ENCODE results near the gene TCOF1. TPM values are rescaled to one million over a fixed set of nuclear protein-coding genes. Genes with fewer than 3 reads are reported as not detected.
A peak's percentile ranks its signal among the peaks of the same experiment; 100 is the strongest.

Gene TCOF1
- total RNA-seq, 1 donor from 2014 or later: 9.6 TPM

DNA sequence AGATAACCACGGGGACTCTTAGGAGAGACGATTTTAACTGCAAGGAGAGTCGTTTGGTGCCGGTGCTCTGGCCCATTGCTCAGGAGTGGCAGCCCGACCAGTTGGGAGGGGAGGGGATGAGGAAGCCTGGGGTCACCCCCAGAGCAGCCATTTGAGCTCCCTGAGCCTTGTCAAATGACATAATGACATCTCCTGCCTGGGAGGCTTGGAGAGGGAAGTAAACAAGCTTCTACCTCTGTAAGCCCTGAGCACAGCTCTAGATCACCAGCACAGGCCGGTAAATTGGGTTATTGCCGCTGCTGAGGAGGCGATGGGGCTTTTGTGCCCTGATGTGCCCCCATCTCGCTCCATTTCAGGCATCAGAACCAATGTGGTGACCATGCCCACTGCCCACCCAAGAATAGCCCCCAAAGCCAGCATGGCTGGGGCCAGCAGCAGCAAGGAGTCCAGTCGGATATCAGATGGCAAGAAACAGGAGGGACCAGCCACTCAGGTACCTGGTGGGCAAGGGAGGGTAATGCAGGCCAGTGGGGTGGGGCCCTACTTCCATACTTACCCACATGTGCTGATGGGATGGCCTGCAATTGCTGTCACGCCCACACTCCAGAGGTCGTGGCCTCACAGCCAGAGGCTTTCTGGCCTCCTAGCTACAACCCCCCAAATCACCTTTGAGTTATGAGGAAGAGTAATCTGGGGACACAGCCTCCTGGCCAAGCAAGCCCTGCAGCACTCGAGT lies 32.2 kb downstream of the TCOF1 start:
- DNase-seq (ENCODE audit: low read depth in 2 of 2): no peak

GRCh38 chr5:150391064-150391834 lies 33.8 kb downstream of the TCOF1 start:
- DNase-seq (ENCODE audit: low read depth in 2 of 2): no peak

DNA sequence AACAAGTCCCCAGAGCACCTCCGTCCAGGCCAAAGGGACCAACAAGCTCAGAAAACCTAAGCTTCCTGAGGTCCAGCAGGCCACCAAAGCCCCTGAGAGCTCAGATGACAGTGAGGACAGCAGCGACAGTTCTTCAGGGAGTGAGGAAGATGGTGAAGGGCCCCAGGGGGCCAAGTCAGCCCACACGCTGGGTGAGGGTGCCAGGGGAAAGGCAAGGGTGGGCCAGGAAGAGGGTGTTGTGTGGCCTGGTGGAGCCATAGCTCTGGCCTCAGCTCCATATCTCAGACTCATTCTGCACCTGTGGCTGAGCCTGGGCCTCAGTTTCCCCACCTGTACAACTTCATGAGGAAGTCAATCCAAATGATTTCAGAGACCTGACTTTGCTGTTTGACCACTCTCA lies 34.5 kb downstream of the TCOF1 start:
- DNase-seq (ENCODE audit: low read depth in 2 of 2): no peak

- no peak for DNase-seq (ENCODE audit: low read depth in 2 of 2)
Measured at GRCh38 chr5:150392680-150393079, 35.2 kb downstream of the TCOF1 start.

GRCh38 chr5:150393096-150393645 lies 35.7 kb downstream of the TCOF1 start:
- DNase-seq (ENCODE audit: low read depth in 2 of 2): no peak

DNA sequence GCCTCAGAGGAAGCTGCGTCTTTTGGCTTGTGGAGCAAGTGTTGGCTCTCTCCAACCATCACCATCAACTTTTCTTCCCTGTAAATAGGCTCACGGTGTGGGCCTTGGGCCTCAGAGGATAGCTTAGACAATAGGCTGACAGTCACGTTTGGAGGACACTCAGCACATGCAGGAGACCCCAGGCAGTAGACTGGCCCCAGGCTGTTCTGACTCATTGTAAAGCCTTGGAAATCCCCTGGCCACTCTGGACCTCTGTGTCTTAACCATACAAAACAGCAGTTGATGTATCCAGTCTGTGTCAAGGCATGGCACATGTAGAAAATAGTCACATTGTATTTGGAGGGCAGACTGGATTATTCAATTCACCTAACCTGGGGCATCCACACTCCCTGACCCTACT lies 36.6 kb downstream of the TCOF1 start:
- peak in 1 of 2 donors; percentile 46 for DNase-seq (ENCODE audit: low read depth in 2 of 2)

GRCh38 chr5:150394912-150395687 lies 37.6 kb downstream of the TCOF1 start:
- DNase-seq (ENCODE audit: low read depth in 2 of 2): no peak

DNA sequence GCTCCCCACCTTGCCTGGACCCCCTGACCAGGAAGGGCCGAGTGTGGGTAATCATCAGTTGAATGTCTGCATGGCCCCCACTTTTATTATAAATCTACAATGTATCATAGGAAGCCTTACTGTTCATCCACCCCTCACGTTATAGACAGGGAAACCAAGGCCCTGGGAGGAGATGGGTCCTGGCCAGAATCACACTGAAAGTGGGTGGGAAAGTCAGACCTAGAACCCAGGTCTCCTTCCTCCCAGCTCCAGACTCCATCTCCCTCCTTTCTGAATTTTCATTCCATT lies 38.1 kb downstream of the TCOF1 start:
- no peak for DNase-seq (ENCODE audit: low read depth in 2 of 2)

DNA sequence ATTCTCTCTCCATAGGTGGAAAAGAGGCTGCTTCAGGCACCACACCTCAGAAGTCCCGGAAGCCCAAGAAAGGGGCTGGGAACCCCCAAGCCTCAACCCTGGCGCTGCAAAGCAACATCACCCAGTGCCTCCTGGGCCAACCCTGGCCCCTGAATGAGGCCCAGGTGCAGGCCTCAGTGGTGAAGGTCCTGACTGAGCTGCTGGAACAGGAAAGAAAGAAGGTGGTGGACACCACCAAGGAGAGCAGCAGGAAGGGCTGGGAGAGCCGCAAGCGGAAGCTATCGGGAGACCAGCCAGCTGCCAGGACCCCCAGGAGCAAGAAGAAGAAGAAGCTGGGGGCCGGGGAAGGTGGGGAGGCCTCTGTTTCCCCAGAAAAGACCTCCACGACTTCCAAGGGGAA lies 38.8 kb downstream of the TCOF1 start:
- DNase-seq (ENCODE audit: low read depth in 2 of 2): no peak

DNA sequence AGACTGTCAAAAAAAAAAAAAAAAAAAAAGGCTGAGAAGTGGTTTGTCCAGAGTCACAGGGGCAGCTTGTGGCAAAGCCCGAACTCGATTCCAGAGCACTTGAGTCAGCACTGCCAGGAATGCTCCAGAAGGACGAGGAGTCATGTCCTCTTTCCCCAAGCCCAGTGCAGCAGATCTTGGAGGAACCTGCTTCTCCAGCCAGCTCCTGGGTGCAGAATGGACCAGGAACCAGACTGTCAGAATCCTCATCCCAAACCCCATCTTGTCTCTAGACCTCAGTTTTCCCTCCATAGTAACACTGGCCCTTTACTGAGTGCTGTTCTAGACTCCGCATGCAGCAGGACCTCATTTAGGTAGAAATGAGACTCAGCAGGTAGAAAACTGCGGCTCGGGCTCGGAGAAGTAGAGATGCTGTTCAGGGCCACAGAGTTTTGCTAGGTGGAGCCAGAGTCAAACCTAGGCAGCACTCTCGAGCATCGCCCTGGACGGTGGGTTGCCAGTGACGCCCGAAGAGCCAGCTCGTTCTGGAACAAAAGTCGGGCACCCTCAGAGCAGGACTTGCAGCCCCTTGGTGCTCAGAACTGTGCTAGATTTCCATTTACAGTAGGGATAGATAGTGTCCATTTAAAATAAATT lies 39.8 kb downstream of the TCOF1 start:
- DNase-seq (ENCODE audit: low read depth in 2 of 2): no peak

GRCh38 chr5:150397782-150398721 lies 40.6 kb downstream of the TCOF1 start:
- no peak for DNase-seq (ENCODE audit: low read depth in 2 of 2)

GRCh38 chr5:150398722-150399523 lies 41.4 kb downstream of the TCOF1 start:
- DNase-seq (ENCODE audit: low read depth in 2 of 2): no peak

GRCh38 chr5:150399524-150400211 lies 42.2 kb downstream of the TCOF1 start:
- no peak for DNase-seq (ENCODE audit: low read depth in 2 of 2)

GRCh38 chr5:150400316-150401075 lies 43.0 kb downstream of the TCOF1 start:
- DNase-seq (ENCODE audit: low read depth in 2 of 2): no peak

GRCh38 chr5:150401076-150401375 lies 43.5 kb downstream of the TCOF1 start:
- DNase-seq (ENCODE audit: low read depth in 2 of 2): no peak

DNA sequence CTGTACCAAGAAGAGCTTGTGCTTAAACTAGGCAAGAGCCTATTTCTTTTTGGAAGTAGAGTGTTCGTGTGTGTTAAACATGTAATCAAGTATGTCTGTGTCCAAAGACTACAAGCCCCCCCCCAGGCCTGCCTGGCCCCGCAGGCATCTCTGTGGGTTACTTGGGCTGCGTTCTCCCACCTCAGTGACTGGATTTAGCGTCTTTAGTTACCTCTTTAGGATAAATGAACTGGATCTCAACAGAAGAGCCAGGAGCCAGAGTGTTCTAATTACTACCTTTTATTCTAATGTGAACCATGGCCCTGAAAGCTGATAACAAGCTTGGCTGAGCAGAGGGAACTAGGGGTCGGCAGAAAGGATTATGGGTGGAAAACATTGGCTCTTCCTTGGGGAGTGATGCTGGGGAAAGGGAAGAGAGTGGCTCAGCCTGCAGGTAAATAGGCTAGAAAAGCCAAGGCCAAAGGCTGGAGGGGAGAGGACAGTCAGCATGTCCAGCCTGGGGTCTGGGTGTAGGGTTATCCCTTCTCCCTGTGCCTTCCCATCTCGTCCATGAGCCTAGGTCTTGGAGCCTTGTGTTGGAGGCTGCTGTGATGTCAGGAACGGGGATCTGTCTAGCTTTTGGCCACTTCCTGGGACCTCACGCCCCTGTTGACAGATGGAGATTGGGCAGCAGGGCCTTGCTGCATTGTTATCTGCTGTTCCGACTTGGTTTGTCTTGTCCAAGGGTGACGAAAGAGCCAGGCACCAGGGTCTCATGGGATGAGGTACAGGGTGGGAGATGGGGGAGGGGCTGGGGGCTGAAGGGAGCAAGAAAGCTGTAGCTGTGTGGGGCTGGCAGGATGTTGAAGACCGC lies 44.1 kb downstream of the TCOF1 start:
- DNase-seq (ENCODE audit: low read depth in 2 of 2): no peak

GRCh38 chr5:150402229-150402773 lies 44.8 kb downstream of the TCOF1 start:
- no peak for DNase-seq (ENCODE audit: low read depth in 2 of 2)
